Astrocyte of the cerebellum (primary cell): ENCODE measurements around the gene KLHL36.

Source experiments
- DNase-seq: peaks from one replicate; pipeline ENCODE4 v3.0.0-alpha.2; 2011; ENCODE audit warnings: low read depth
- H3K4me3 ChIP-seq: 2 replicates; pipeline ENCODE4 v1.5.1; 2011; ENCODE audit warnings: mild to moderate bottlenecking, low read depth, low read length, moderate library complexity
- CTCF ChIP-seq: IDR thresholded peaks from 2 replicates; pipeline ENCODE4 v1.5.1; 2012; ENCODE audit warnings: low read length, low read depth, moderate library complexity, mild to moderate bottlenecking; ENCODE audit errors: missing control alignments
- in situ Hi-C: cut with HindIII; loops from 2 replicates; pipeline ENCODE4 v1.10.0; 2017; ENCODE audit warnings: low sequenced_read_pairs

The KLHL36 gene

GRCh38 chr16:84673561-84673960 lies 25.2 kb downstream of the KLHL36 start:
- in situ Hi-C loops = no loop called here
- DNase-seq = no peak
- H3K4me3 ChIP-seq = no peak overlapping the region
- no peak for TF ChIP-seq CTCF

- in situ Hi-C loops = no loop called here
- no peak for DNase-seq
- no peak for TF ChIP-seq CTCF
- no peak overlapping the region for H3K4me3 ChIP-seq
These were observed 27.1 kb downstream of the KLHL36 start for GRCh38 chr16:84675423-84675822.

GRCh38 chr16:84675884-84676283 lies 27.6 kb downstream of the KLHL36 start:
- in situ Hi-C loops = no loop called here

GRCh38 chr16:84677017-84677803 lies 28.9 kb downstream of the KLHL36 start:
- in situ Hi-C loops = no loop called here
- TF ChIP-seq CTCF = no peak
- no peak for DNase-seq
- no peak overlapping the region for H3K4me3 ChIP-seq

More at GRCh38 chr16:84675884-84676283, 27.6 kb downstream of the KLHL36 start:
- no peak overlapping the region for H3K4me3 ChIP-seq
- TF ChIP-seq CTCF = no peak
- DNase-seq = no peak

GRCh38 chr16:84677849-84678248 lies 29.5 kb downstream of the KLHL36 start:
- TF ChIP-seq CTCF = no peak
- in situ Hi-C loops = no loop called here
- no peak for DNase-seq
- no peak overlapping the region for H3K4me3 ChIP-seq

GRCh38 chr16:84678541-84678940 lies 30.2 kb downstream of the KLHL36 start:
- H3K4me3 ChIP-seq = no peak overlapping the region

More at GRCh38 chr16:84678541-84678940, 30.2 kb downstream of the KLHL36 start:
- no peak for DNase-seq
- TF ChIP-seq CTCF = no peak
- in situ Hi-C loops = no loop called here
